D721Med (cell line): ENCODE measurements around the gene RIMS1.

Experiments used
- DNase-seq: peaks from one replicate; pipeline ENCODE4 v3.0.0; 2011; ENCODE audit warnings: low spot score; ENCODE audit not compliant: insufficient read length
- FAIRE-seq: peaks from 2 replicates; lab custom pipeline; 2011; peaks lifted over from hg19 to GRCh38; lab: Jason Lieb, UNC
- CTCF ChIP-seq: IDR thresholded peaks from 2 replicates; pipeline ENCODE4 v1.5.1; 2012; ENCODE audit warnings: mild to moderate bottlenecking, control low read depth; ENCODE audit not compliant: insufficient read depth; ENCODE audit errors: missing control alignments

Gene RIMS1

GRCh38 chr6:71887744-71888230 is 1.4 kb downstream of the RIMS1 start:
- DNase-seq (no peak), FAIRE-seq (no peak)
- TF ChIP-seq CTCF: no peak

GRCh38 chr6:71888756-71889340 is 2.5 kb downstream of the RIMS1 start:
- TF ChIP-seq CTCF: no peak
- no peak for FAIRE-seq
- DNase-seq: no peak

GRCh38 chr6:71889366-71889765 is 3.0 kb downstream of the RIMS1 start:
- DNase-seq: no peak
- no peak for TF ChIP-seq CTCF
- FAIRE-seq: no peak

- FAIRE-seq: no peak
- TF ChIP-seq CTCF: no peak
- no peak for DNase-seq
Measured at GRCh38 chr6:71892641-71893040, 6.3 kb downstream of the RIMS1 start.

- no peak for TF ChIP-seq CTCF
- DNase-seq (no peak), FAIRE-seq (no peak)
Measured at GRCh38 chr6:71900642-71901041, 14.3 kb downstream of the RIMS1 start.

GRCh38 chr6:71902261-71902660 is 15.9 kb downstream of the RIMS1 start:
- no peak for TF ChIP-seq CTCF
- FAIRE-seq: no peak
- DNase-seq: no peak

GRCh38 chr6:71906813-71907212 is 20.5 kb downstream of the RIMS1 start:
- FAIRE-seq: no peak
- DNase-seq: no peak
- no peak for TF ChIP-seq CTCF
